HG03432 (cell line): Measurements from ENCODE around the gene MARCHF5.
"Not testable (repeated sequence)": the region's sequence is repeated elsewhere in the genome, so short reads cannot be mapped to it uniquely, and the experiment has no call there.

Experiments used
- ATAC-seq: cut with Tn5 transposase; IDR thresholded peaks from one replicate; pipeline ENCODE4 v1.9.1; 2021; ENCODE audit warnings: mild to moderate bottlenecking, moderate library complexity; ENCODE audit not compliant: unreplicated experiment

Gene MARCHF5

DNA sequence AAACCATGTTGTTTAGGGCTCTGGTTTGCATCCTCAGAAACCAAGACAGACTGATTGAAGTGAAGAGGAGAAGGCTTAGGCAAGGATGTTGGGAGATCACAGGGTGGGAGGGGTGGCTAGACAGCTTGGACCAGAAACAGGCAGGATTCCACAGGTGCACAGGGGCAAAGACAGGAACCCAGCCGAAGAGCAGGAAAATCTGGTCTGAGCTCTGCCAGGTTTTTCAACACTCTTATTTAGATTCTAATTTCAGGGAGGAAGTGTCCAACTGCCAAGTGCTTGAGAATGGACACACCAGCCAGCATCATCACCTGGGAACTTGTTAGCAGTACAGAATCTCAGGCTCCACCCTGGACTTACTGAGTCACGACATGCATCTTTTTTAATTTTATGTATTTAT lies 93.8 kb downstream of the MARCHF5 start:
- no peak for ATAC-seq

DNA sequence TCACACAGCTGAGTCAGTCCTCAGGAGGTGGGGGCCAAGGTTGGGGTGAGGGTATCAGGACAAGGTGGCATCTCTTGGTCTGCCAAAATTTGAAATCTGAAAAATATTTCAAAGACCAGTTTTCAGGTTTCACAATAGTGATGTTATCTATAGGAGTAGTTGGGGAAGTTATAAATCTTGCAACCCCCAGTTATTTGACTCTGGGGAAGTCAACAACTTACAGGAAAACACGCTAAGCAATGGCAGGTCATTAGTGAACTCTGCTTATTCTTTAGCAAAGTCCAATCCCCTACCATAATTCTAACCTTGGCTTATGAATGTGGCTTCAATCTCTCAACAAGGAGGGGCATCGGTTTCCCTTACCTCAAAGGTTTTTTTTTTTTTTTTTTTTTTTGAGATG lies 94.9 kb downstream of the MARCHF5 start:
- ATAC-seq, result no peak

DNA sequence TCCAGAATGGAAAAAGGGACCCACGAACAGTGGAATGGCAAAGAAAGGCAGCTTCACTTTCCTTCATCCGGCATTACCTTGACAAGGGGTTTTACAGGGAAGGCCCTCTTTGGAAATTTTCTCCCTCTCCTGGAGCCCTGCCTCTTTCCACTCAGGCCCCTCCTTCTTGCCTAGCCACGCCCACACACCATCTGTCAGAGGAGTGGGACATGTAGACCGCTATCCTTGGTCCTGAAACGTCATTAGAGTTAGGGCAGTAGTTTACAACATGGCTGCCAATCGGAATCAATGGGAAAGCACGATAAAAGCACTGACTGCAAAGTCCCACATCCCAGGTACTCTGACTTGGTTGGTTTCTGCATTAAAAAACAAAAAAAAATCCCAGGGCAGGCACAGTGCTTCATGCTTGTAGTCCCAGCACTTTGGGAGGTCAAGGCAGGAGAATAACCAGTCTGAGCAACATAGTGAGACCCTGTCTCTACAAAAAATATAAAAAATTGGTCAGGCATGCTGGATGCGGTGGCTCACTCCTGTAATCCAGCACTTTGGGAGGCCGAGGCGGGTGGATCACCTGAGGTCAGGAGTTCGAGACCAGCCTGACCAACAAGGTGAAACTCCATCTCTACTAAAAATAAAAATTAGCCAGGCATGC lies 96.4 kb downstream of the MARCHF5 start:
- ATAC-seq, result no peak

DNA sequence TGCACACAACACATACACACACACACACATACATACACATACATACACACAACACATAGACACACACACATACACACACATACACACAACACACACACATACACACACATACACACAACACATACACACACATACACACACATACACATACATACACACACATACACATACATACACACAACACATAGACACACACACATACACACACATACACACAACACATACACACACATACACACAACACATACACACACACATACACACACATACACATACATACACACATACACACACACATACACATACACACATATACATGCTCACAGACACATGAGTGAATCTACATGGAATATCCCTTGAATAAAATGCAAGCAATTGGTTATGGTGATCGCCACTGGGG lies 102.2 kb downstream of the MARCHF5 start:
- not testable (repeated sequence) for ATAC-seq

DNA sequence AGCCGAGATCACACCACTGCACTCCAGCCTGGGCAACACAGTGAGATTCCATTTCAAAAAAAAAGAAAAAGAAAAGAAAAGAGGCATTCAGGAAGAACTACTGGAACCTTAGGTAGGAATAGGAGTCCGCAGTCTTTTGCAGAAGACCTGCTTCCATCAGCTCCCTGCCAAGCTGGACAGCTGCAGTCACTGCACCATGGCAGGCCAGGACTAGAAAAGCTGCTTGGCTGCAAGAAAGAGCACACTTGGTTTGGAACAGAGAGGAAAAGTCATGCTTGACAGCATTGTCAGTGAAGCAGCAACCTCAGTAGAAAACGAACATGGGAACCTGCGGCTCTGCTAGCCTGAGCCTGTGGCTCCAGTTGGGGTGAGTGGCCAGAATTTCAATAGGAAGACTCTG lies 104.3 kb downstream of the MARCHF5 start:
- ATAC-seq, result no peak

DNA sequence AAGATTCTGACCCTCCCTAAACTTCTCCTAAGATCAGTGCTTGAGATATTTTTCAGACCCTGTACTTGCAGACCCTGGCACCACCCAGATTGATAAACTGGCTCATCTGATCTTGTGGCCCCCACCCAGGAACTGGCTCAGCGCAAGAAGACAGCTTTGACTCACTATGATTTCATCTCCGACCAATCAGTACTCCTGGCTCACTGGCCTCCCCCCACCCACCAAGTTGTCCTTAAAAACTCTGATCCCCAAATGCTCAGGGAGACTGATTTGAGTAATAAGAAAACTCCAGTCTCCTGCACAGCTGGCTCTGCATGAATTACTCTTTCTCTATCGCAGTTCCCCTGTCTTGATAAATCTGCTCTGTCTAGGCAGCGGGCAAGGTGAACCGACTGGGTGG lies 111.3 kb downstream of the MARCHF5 start:
- not testable (repeated sequence) for ATAC-seq
